ENCODE measurements around the gene EIF2B1. TPM values are rescaled to one million over a fixed set of nuclear protein-coding genes. Genes with fewer than 3 reads are reported as not detected.

EIF2B1 gene
- polyA plus RNA-seq = 10 to 100 TPM; 19.1 to 32.3 (median 28.8) TPM

DNA sequence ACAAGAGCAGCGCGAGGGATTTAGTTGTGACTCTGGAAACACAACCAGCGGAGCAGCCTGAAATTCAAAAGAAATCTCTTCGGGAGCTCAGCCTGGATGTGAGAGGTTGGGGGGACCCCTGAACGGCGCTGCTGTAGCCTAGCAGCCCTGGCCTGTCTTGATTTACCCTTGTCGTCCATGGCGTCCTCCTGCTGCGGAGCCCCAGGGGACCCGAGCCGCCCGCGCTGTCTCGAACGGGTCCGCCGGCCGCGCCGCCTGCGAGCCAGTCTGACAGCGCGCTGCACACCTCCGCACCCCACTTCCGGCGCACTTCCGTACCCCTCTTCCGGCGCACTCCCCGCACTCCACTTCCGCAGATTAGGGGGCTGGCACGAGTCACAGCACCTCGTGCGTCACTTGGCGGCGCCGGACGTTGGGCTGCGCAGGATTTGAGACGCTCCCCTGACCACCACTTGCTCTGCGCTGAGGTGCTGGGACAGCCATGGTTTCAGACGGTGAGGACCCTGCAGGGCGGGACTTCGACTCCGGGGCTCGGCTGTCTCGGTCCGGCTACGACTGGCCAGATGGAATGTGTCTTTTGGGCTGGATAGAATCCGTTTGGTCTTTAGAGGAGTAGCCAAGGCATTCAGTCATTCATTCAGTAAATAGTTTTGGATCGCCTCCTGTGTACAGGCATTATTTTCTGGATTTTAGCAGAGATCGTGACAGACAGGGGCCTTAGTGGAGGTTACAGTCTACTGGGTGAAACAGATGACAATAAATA lies at the start of gene EIF2B1, which contains the start of gene GTF2H3:
Gene EIF2B1, minus strand, starts transcription at position 308 of the 763 bp plus-strand sequence. Its CDS starts 129 bp downstream, at position 179.
Gene GTF2H3, plus strand, starts transcription at position 451 of the 763 bp plus-strand sequence. Its CDS starts 31 bp downstream, at position 482.
- WGBS, 3 donors = 0 to 1% (median 1%) methylated on average over 51 to 52 of the region's 52 CpGs
- H3K27ac ChIP-seq (ENCODE audit: low read depth, low read length) = peak within 1 kb of the TSS; percentile 21

DNA sequence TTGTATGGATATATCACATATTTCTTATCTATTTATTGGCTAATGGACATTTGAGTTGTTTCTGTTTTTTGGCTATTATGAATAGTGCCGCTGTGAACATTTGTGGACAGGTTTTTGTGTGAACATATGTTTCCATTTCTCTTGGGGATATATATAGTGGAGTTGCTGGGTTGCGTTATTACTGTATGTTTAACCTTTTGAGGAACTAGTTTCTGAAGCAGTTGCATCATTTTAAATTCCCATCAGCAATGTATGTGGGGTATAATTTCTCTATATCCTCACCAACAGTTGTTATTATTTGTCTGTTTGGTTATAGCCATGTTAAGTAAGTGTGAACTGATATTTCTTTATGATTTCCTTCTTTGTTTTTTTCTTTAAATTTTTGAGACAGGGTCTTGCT lies 48.1 kb upstream of the EIF2B1 start:
- H3K27ac ChIP-seq (ENCODE audit: low read depth, low read length) = no peak overlapping the region
- 60 to 87% (median 81%) methylated on average over 2 of the region's 2 CpGs for WGBS, 3 donors

DNA sequence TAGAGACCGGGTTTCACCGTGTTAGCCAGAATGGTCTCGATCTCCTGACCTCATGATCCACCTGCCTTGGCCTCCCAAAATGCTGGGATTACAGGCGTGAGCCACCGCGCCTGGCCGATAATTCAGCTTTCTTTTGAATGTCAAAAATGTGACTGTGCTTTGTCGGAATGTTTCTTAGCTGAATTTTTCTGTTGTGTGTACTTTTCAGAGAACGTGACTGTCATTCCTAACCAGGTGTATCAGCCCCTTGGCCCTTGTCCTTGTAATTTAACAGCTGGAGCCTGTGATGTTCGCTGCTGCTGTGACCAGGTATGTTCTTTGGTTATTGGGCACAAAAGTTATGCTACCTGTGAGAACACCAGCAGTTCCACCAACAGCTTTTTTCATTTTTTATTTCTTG lies 45.5 kb upstream of the EIF2B1 start:
- 97 to 100% (median 98%) methylated on average over 10 of the region's 10 CpGs for WGBS, 3 donors
- no peak overlapping the region for H3K27ac ChIP-seq (ENCODE audit: low read depth, low read length)

DNA sequence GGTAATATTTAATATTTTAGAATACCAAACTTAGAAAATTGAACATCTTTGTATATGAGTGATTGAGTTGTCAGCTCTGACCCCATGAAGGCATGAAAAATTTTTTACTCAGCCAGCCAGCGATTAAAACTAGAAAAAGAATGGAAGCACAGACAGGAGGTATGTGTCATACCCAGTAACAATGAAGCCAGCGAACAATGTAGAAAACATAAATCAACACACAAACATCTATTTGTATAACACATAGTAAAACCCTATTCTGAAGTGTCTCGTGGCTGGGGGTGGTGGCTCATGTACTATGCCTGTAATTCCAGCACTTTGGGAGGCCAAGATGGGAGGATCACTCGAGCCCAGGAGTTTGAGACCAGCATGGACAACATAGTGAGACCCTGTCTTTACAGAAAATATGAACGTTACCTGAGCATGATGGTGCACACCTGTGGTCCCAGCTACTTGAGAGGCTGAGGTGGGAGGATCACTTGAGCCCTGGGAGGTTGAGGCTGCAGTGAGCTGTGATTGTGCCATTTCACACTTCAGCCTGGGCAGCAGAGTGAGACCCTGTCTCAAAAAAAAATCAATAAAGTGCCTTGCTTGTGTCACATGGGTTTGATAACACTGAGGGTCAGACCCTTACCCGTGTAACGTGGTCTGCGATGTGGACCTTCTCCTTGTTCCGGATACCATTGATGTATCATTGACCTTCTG lies 43.3 kb upstream of the EIF2B1 start:
- H3K27ac ChIP-seq (ENCODE audit: low read depth, low read length) = no peak overlapping the region
- WGBS, 3 donors = 91 to 94% (median 93%) methylated on average over 9 of the region's 9 CpGs

DNA sequence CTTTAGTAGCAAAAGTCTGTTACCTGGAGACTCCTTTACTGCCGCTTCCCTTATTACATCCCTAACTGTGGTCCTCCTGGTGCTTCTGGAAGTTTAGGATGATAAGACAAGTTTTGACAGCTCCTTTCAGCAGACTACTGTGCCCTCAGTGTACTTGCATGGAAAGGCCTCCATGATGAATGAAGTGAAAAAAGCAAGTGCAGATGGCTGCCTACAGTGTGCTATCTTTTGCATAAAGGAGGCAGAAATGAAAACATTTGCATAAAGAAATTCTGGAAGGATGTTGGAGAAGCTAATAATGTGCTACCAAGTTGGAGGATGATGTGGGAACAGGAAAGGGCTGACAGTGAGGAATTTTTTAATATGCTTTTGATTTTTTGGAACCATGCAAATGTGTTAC lies 42.0 kb upstream of the EIF2B1 start:
- no peak overlapping the region for H3K27ac ChIP-seq (ENCODE audit: low read depth, low read length)
- 96 to 100% (median 100%) methylated on average over 1 of the region's 1 CpG for WGBS, 3 donors

DNA sequence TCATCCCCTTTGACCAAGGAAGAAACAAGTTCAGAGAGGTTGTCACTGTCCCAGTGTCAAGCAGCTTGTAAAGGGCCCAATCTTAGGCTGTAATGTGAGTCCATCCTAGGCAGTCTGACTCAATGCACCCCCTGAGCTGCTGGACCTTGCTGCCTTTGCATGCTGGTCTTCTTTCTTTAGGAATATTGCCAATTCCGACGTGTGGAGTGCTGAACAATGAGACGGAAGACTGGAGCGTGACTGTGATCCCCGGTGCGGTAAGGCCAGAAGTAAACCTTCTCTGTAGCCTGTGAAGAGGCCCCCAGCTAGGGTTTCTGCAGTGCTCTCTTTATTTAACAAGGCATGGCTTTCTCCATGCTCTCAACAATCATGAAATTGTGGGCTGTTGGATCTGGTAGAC lies 38.4 kb upstream of the EIF2B1 start:
- WGBS, 3 donors = 70 to 81% (median 75%) methylated on average over 6 of the region's 6 CpGs
- H3K27ac ChIP-seq (ENCODE audit: low read depth, low read length) = no peak overlapping the region

DNA sequence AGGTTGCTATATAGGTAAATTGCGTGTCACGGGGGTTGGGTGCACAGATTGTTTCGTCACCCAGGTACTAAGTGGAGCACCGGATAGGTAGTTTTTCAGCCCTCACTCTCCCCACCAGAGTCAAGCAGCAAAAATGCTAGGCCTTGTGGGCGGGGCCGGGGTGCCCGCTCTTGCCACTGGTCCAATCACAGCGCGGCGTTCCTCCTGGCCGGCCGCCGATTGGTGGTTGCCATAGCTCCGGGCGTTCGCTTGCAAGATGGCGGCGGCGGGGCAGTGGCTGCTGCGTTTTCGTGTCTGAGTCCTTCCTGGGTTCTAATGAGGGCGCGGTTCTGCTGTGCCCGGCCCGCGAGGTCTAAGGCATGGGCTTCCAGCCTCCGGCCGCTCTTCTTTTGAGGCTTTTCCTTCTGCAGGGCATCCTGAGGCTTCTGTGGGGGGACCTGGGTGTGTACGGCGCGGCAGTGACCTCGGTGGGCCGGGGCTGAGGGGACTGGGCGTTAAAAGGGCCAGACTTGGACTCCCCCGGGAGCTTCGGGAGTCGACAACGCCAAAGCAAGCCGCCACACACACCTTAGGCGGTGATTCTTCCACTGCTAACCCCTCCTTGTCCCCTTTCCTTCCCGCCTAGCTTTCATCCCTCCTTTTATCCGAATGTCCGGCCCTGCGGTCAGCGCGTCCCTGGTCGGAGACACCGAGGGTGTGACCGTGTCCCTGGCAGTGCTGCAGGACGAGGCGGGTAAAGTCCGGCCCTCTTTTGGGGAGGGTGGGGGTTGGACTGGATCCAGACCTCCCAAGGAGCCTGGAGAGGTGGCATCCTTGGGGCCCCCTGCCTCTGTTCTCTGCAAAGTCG lies 37.6 kb upstream of the EIF2B1 start, which contains the start of gene TCTN2:
Gene TCTN2, plus strand, starts transcription at position 232 of the 847 bp plus-strand sequence. Its CDS starts 128 bp downstream, at position 360.
- H3K27ac ChIP-seq (ENCODE audit: low read depth, low read length) = no peak within 1 kb of the TSS
- WGBS, 3 donors = 1 to 2% (median 1%) methylated on average over 51 to 53 of the region's 53 CpGs

DNA sequence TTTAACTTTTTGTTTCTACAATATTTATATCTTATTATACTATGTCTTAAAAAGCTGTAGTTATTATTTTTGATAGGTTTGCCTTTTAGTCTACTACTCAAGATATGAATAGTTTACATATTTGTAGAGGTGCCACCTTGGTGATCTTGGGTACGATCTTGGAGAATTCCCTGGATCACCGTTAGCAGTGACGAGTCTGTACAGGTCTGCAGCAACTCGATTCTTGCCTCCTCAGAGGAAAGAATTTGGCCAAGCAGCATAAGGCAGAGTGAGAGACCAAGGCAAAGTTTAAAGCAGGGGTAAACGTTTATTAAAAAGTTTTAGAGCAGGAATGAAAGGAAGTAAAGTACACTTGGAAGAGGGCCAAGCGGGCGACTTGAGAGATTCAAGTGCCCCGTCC lies 34.3 kb upstream of the EIF2B1 start:
- no peak overlapping the region for H3K27ac ChIP-seq (ENCODE audit: low read depth, low read length)
- WGBS, 3 donors = 81 to 85% (median 84%) methylated on average over 8 of the region's 8 CpGs

DNA sequence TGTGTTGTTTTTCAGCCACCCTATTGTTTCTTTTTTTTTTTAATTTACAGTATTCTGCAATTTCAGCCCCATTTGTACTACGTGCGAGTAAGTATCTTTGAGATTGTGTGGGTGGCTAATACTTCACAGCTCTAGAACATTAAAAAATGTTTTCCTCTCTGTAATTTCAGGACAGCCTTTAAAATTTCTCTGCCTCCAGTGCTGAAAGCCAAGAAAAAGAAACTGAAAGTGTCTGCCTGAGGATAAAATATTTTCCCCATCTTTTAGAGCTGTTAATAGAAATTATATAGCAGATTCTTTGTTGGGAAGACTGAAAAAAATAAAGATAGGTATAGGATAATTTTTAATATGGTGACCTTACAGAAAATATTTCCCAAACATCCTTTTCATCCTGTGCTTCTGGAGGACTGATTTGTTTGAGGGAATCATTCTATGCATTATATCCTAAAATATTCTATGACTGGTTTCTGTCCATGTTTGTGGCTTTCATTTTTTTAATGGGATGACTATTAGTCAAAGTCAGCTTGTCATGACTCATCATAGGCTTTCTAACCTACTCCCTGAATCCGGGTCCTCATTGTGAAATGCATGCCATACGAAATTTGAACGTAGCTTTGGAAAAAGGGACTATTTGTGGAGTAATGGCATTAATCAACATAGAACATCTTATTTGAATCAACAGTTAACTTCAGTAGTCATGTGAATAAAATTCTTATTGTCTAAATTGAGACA lies 26.7 kb upstream of the EIF2B1 start:
- 75 to 92% (median 79%) methylated on average over 5 of the region's 5 CpGs for WGBS, 3 donors
- H3K27ac ChIP-seq (ENCODE audit: low read depth, low read length) = no peak overlapping the region

DNA sequence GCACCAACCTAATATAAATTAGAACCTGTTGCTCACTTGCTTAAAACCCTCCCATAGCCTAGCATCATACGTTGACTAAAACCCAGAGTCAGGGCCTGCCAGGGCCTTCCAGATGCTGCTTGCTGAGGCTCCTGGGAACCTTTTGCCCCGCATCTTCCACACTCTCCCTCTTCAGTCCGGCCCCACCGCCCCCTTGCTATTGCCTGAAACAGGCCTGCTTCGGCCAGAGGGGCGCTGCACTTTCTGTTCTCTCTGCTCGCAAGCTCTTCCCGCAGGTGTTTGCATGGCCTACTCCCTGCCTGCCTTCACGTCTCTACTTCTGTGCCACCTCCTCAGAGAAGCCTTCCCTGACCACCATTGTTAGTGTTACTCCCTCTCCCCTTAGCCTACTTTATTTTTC lies 23.7 kb upstream of the EIF2B1 start:
- no peak overlapping the region for H3K27ac ChIP-seq (ENCODE audit: low read depth, low read length)
- 90 to 94% (median 94%) methylated on average over 9 of the region's 9 CpGs for WGBS, 3 donors

DNA sequence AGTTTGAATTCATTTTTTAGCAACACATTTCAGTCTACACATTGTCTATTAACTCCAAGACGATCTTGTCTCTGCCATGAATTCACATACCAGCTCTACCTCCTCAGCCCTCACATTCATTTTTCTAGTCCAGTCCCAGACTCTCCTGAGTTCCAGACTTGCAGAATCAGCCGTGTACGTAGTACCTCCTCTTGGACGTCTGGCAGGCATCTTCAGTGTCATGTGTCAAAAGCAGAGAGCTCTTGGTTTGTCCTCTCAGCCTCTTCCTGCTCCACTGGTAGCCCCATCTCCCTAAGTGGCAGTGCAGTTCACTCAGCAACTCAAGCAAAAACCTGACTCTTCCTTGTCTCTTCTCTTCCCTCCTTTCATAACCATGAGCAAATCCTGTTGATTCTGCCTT lies 22.9 kb upstream of the EIF2B1 start:
- WGBS, 3 donors = 83 to 88% (median 86%) methylated on average over 4 of the region's 4 CpGs
- H3K27ac ChIP-seq (ENCODE audit: low read depth, low read length) = no peak overlapping the region

DNA sequence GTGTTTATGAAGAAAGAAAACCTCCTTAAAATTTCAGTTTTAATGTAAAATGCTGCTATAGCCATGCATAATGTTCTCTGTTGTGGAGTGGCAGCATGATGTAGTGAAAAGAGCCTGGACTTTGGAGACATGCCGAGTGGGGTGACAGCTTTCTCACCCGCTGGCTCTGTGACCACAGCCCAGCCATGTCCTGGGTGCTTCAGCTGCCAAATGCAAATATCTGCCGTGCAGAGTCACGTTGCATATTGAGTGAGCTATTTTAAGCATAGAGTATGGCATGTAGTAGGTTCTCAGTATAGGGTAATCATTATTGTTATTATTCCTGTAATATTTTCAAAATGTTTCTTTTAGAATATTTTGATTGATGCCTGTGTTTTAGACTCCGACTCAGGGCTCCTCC lies 21.9 kb upstream of the EIF2B1 start:
- no peak overlapping the region for H3K27ac ChIP-seq (ENCODE audit: low read depth, low read length)
- WGBS, 3 donors = 77 to 90% (median 88%) methylated on average over 5 of the region's 5 CpGs

DNA sequence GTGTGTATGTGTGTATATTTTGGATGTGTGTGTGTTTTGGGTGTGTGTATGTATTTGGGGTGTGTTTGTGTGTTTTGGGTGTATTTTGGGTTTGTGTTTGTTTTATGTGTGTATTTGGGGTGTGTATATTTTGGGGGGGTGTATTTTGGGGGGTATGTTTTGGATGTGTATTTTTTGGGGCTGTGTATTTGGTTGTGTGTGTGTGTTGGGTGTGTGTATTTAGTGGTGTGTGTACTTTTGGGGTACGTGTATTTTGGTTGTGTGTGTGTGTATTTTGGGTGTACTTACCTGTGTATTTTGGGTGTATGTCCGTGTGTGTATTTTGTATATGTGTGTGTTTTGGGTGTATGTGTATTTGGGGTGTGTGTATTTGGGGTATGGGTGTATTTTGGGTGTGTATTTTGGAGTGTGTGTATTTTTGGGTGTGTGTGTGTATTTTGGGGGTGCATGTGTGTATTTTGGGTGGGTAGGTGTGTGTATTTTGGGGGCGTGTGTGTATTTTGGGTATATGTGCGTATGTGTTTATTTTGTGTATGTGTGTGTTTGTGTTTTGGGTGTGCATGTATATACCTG lies 20.7 kb upstream of the EIF2B1 start:
- WGBS, 3 donors = 86 to 99% (median 94%) methylated on average over 4 of the region's 4 CpGs
- no peak overlapping the region for H3K27ac ChIP-seq (ENCODE audit: low read depth, low read length)

DNA sequence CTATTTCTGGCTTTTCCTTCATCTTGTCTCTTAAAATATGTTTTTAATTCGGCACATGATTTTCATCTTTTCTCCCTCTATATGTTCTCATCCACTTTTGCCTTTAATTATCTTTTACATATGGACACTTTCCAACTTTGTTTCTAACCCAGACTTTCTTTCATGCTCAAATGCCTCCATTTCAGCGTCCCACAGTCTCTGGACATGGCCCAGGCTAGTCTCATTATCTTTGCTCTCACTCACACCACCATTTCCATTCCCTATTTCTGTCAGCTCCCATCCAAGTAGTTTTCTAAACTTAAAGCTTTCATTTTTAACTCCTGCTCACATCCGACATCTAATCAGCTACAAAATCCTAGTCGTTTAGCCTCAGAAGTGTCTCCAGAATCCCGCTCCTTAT lies 14.9 kb upstream of the EIF2B1 start:
- no peak overlapping the region for H3K27ac ChIP-seq (ENCODE audit: low read depth, low read length)
- WGBS, 3 donors = 88 to 93% (median 92%) methylated on average over 5 of the region's 5 CpGs

DNA sequence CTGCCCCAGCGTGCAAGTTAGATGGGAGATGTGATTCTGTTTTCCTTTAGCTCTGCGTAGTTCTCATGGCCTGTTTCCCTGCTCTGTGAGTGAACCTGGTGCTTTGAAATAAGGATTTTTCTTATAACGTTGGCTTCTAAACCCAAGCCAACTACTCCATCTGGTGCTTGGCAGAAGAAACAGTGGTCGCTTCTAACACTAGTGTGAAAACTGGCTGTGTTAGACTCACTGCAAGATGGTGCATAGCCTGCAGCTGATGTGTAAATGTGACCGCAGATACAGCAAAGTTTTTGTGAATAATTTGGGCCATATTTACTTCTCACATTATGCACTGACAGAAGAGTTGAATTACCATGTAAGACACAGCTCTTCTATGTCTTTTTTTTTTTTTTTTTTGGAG lies 12.4 kb upstream of the EIF2B1 start:
- H3K27ac ChIP-seq (ENCODE audit: low read depth, low read length) = no peak overlapping the region
- WGBS, 3 donors = 88 to 90% (median 89%) methylated on average over 5 of the region's 5 CpGs

DNA sequence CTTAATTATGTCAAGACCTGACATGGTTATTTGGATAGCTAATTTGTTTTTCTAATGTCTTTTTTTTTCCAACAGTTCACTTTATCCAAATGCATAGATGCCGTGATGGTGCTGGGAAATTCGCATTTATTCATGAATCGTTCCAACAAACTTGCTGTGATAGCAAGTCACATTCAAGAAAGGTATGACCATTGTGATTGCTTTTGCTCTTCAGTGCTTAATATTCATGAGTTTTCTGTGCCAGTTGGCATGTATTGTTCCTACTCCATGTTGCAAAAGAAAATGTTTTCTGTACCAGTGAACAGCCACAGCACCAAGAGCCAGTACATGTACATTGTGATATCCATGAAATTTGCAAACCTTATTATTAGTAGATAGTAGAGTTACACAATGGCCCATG lies 11.9 kb upstream of the EIF2B1 start:
- H3K27ac ChIP-seq (ENCODE audit: low read depth, low read length) = no peak overlapping the region
- 98 to 100% (median 98%) methylated on average over 3 of the region's 3 CpGs for WGBS, 3 donors

DNA sequence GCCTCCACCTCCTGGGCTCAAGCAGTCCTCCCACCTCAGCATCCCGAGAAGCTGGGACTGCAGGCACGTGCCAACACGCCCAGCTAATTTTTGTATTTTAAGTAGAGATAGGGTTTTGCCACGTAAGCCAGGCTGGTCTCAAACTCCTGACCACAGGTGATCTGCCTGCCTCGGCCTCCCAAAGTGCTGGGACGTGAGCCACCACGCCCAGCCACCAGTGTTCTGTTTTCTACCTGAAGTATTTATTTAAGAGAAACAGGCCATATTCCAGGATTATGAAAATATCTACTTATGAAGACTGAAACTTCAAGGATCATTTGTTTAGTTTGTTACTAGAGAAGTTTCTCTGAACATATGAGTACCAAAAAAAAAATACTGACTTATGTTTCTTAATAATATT lies 10.4 kb upstream of the EIF2B1 start:
- 76 to 94% (median 91%) methylated on average over 7 of the region's 7 CpGs for WGBS, 3 donors
- H3K27ac ChIP-seq (ENCODE audit: low read depth, low read length) = no peak overlapping the region

DNA sequence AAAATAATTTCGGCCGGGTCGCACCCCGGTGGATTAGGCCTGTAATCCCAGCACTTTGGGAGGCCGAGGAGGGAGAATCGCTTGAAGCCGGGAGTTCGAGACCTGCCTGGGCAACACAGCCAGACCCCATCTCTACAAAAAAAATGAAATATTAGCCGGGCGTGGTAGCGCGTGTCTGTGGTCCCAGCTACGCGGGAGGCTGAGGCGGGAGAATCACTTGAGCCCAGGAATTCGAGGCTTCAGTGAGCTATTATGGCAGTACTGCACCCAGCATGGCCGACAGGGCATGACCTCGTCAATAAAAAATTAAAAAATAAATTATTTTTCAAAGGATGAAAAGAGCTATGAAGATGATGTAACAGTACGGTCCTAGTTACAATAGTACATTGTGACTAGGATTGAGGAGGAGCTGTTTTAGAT lies 666 bp upstream of the EIF2B1 start:
- peak overlapping the region; percentile 21 for H3K27ac ChIP-seq (ENCODE audit: low read depth, low read length)
- WGBS, 3 donors = 5 to 16% (median 16%) methylated on average over 19 of the region's 19 CpGs
